Naive thymus-derived CD8-positive, alpha-beta T cell (primary cell): ENCODE data around the gene ANKLE1. TPM values are rescaled to one million over a fixed set of nuclear protein-coding genes. Genes with fewer than 3 reads are reported as not detected.

Experiments used
- ATAC-seq, 2 donors: fragments of 150-1000 bp; cut with Tn5 transposase in 1 of 2; sonication (Bioruptor Pico), chemical (Tn5 transposase) in 1 of 2; 1 replicate in 1 of 2; 2 replicates in 1 of 2; pipeline ENCODE4 v1.10.0; 2021; ENCODE audit warnings: mild to moderate bottlenecking in 2 of 2, moderate library complexity in 2 of 2
- POLR2A ChIA-PET: fragments of 350-600 bp; sonication (Branson Sonifier 250); formaldehyde crosslinking; loops from one replicate; lab custom pipeline; 2021; ENCODE audit warnings: antibody characterized with exemption; lab: Charles Lee
- DNase-seq, 10 donors: peaks; one replicate each; pipeline versions ENCODE4 v3.0.0 to v3.0.0-alpha.2; 2020 to 2022
- H3K27ac Mint-ChIP-seq, 10 donors: one replicate each; pipeline ENCODE4 v1.8.0; 2020 to 2022; ENCODE audit warnings: mild to moderate bottlenecking in 10 of 10, mixed read lengths in 10 of 10, moderate library complexity in 4 of 10, inconsistent platforms in 1 of 10
- H3K27me3 Mint-ChIP-seq, 5 donors: one replicate each; pipeline ENCODE4 v1.8.0; 2021 to 2022; ENCODE audit warnings: mixed read lengths in 5 of 5
- H3K36me3 Mint-ChIP-seq, 3 donors: one replicate each; pipeline ENCODE4 v1.8.0; 2020 to 2022; ENCODE audit warnings: mixed read lengths in 3 of 3, mild to moderate bottlenecking in 2 of 3, inconsistent platforms in 1 of 3
- H3K4me1 Mint-ChIP-seq, 4 donors: one replicate each; pipeline ENCODE4 v1.8.0; 2021 to 2022; ENCODE audit warnings: mixed read lengths in 4 of 4
- H3K4me3 Mint-ChIP-seq, 10 donors: one replicate each; pipeline ENCODE4 v1.8.0; 2020 to 2022; ENCODE audit warnings: mild to moderate bottlenecking in 10 of 10, mixed read lengths in 10 of 10, moderate library complexity in 6 of 10, inconsistent platforms in 1 of 10
- H3K9me3 Mint-ChIP-seq, 9 donors: one replicate each; pipeline ENCODE4 v1.8.0; 2020 to 2022; ENCODE audit warnings: mixed read lengths in 9 of 9, mild to moderate bottlenecking in 3 of 9, inconsistent platforms in 1 of 9, moderate library complexity in 1 of 9
- polyA plus RNA-seq, 3 donors: library from polyadenylated mRNA; unstranded; fragments of 300-500 nt; fragmentation: Illumina TruSeq; gene quantifications; one replicate each; pipeline ENCODE4 v1.2.3, GENCODE V29; 2021
- total RNA-seq, 8 experiments: library from RNA in 2 of 8; stranded (reverse) in 2 of 8; gene quantifications; one replicate each; pipeline ENCODE4 v1.2.3 and lab custom pipeline; 2021 to 2026

Gene ANKLE1
- total and polyA plus RNA-seq, 5 experiments from 2014 or later = 0.05 to 3.4 (median 1.4) TPM

DNA sequence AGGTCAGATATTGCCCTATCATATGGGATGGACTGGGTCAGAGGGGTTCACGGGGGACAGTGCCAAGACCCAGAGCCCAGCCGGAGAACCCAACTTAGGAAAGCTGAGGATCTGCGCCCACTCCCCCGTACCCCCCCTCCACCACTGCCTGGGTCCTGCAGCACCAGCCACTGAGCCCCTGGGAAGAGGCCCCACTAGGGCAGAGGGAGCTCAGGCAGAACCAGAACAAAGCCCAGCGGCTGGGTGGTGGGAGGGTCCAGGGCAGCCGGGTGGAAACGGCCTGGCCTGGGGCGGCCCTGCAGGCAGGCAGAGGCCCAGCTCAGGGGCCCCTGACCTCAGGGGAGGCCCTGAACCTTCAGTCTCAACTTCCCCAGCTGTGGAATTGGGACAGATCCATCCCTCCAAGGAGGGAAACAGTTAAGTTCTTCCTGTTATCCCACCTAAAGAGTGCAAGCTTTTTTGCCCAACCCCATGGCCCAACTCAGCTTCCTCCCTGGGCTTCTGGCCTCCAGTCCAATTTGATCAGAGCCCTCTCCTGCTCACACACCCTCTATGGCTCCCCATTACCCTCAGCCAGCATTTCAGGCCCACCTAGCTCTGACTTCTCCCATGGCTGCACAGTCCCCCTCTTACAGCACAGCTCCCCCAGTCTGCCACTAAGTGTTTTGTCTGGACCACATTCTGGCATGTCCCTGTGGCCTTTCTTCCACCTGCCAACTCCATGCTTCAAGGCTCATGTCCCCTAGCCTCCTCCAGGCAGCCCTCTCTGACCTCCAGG lies 39.1 kb upstream of the ANKLE1 start:
- H3K36me3 Mint-ChIP-seq = no peaks in the 10 kb centered on the region
- H3K4me1 Mint-ChIP-seq = peaks cover 4 to 20% (median 9%) of the 10 kb centered on the region in 4 donors
- DNase-seq = no peak
- peak overlapping the region in 5 of 10 donors; percentile 19 to 86 (median 62) for H3K27ac Mint-ChIP-seq
- no peaks in the 10 kb centered on the region for H3K9me3 Mint-ChIP-seq
- POLR2A ChIA-PET = interaction anchor here (0.6 to 1.2 kb wide), 4 partner anchors 16 to 145 kb away, joined by 3 to 6 read pairs (median 4); partner anchors contain the start of genes BABAM1 and OCEL1
- peak overlapping the region in 2 of 10 donors; percentile 42 to 78 for H3K4me3 Mint-ChIP-seq
- H3K27me3 Mint-ChIP-seq = peaks cover 0 to 4% (median 0%) of the 10 kb centered on the region in 5 donors
- no peak for ATAC-seq

DNA sequence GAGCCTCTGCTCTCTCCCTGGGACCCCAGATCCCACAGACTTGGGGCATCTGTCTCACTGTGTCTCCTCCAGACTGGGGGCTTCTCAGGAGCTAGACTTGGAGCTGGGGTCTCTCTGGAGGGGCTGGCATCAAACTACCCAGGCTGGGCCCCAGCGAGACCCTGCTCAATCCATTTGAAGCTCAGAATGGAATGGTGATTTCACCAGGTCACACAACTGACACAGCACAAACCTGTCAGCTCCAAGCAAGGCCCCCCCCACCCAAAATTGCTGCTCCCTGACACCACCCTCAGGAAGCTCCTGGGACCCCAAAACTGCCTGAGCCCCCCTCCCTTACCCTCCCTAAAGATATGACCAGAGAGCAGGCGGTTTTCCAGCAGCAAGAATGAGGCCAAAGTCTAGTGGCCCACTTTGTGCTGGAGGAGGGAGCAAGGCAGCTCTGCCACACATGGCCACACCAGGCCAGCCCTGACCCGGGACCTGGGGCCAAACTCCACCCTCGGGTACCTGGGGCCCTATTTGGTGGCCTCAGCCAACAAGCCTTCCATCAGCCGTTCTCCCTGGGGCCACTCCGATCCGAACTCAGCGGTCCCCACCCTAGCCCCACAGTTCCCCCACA lies 38.4 kb upstream of the ANKLE1 start:
- H3K4me1 Mint-ChIP-seq = peaks cover 4 to 20% (median 9%) of the 10 kb centered on the region in 4 donors
- peak overlapping the region in 9 of 10 donors; percentile 18 to 78 (median 37) for H3K4me3 Mint-ChIP-seq
- H3K9me3 Mint-ChIP-seq = no peaks in the 10 kb centered on the region
- H3K27ac Mint-ChIP-seq = peak overlapping the region in 3 of 10 donors; percentile 19 to 86 (median 62)
- POLR2A ChIA-PET = interaction anchor here (1.0 to 1.2 kb wide), 3 partner anchors 17 to 60 kb away, joined by 3 to 6 read pairs (median 4); partner anchors contain the start of genes BABAM1 and OCEL1
- no peak for ATAC-seq
- peaks cover 0 to 4% (median 0%) of the 10 kb centered on the region in 5 donors for H3K27me3 Mint-ChIP-seq
- no peaks in the 10 kb centered on the region for H3K36me3 Mint-ChIP-seq
- DNase-seq = no peak

DNA sequence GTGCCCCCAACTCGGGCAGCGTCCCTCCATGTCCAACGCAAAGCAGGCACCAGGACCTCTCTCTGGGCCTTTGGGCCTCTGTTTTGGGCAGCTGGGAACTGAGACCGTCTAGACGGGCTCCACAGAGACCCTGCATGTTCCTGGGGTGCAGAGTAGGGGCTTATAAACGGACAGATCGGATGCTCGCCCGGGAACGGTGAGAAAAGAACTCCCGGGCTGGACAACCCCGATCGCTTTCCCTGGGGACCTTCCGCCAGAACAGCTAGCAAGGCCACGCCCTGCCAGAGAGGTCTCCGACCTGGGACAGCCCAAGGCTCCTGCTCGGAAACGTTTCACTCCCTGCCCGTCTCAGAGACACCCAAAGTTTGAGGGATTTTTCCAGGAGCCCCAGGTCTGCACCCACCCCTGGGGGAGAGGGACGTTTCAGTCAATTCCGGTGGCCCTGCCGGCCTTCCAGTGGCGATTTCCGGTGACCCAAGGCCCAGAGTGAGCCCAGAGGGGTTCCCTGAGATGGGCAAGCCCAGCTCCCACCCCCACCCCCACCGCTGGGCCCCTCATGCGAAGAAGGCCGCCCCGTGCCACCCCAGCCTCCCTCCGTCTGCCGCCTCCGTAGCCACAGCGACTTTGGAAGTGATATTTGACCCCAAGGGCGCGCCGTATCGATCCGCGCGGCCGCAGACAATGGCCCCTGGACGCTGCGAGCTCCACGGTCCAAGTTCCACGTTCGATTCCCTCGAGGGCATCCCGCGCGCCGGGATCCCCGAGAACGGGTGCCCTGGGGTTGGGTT lies 37.7 kb upstream of the ANKLE1 start:
- Mint-ChIP-seq H3K4me3 (peak overlapping the region; percentile 36 to 78 (median 61)), H3K4me1 (peaks cover 4 to 20% (median 9%) of the 10 kb centered on the region in 4 donors), H3K9me3 (no peaks in the 10 kb centered on the region), H3K36me3 (no peaks in the 10 kb centered on the region), H3K27ac (no peak overlapping the region), H3K27me3 (peaks cover 0 to 4% (median 0%) of the 10 kb centered on the region in 5 donors)
- DNase-seq (no peak), ATAC-seq (no peak)
- POLR2A ChIA-PET = interaction anchor here (0.6 to 2.6 kb wide), 3 partner anchors 9 to 29 kb away, joined by 3 to 9 read pairs (median 3); partner anchors contain the start of genes OCEL1 and USE1

DNA sequence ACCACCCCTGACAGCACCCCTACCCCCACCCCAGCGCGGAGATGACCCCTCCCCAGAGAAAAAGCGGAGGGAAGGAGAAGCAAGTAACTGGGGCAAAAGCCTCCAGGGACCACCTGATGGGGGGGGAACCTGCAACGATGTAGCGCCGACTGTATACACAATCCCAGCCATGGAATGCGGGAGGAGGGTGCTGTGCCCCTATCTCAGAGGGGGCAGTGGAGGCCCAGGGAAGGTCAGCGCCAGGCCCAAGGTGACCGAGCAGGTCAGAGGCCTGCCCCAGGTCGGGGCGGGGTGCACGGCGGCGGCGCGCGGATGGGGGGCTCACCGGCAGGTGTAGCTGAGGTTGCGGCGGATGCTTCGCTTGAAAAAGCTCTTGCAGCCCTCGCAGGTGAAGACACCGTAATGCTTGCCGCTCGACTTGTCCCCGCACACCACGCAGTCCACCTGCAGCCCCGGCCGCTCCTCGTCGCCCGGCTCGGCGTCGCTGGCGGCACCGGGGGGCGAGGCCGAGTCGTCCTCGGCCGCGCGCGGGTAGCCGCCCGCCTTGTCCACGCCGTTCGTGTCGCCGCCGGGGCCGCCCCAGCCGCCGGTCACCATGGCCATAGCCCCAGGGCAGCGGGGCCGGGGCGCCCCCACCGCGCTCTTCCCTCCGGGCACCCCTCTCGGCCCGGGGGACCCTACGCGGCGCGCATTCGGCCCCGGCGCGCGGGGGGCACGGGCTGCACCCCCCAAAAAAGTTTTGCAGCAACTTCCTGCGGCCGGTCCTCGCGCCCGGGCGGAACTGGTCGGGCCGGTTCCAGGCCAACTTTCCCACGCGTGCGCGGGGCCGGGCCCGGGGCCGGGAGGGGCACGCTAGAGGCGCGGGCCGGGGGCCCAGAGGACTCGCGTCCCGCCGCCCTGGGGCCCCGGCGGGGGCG lies 36.8 kb upstream of the ANKLE1 start:
- peak in 2 of 10 donors; percentile 30 to 37 for DNase-seq
- H3K27ac Mint-ChIP-seq = no peak overlapping the region
- POLR2A ChIA-PET = interaction anchor here (0.6 to 2.6 kb wide), 2 partner anchors 10 to 30 kb away, joined by 3 to 9 read pairs; partner anchors contain the start of gene USE1
- H3K4me3 Mint-ChIP-seq = peak overlapping the region in 9 of 10 donors; percentile 33 to 78 (median 60)
- H3K36me3 Mint-ChIP-seq = no peaks in the 10 kb centered on the region
- peak; percentile 33 to 39 for ATAC-seq
- H3K9me3 Mint-ChIP-seq = no peaks in the 10 kb centered on the region
- H3K27me3 Mint-ChIP-seq = peaks cover 0 to 4% (median 0%) of the 10 kb centered on the region in 5 donors
- peaks cover 4 to 20% (median 9%) of the 10 kb centered on the region in 4 donors for H3K4me1 Mint-ChIP-seq

DNA sequence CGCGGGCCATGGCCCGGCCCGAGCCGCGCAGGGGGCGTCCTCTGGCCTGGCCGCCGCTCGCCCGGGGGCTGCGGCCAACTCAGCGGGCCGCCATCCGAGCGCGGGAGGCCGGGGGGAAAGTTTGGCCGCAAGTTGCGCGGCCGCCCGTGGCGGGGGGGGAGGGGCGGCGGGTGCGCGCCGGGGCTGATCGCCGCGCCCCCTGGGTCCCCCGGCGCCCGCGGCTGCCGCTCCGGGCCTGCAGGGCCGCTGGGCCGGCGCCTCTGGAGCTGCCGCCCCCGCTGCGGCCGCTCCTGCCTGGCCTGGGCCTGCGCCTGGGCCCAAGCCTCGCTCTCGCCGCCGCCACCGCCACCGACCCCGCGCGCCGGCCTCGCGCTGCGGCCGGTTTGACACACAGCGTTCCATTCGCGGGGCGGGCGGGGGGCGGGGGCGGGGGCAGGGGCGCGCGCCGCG lies 36.1 kb upstream of the ANKLE1 start, which contains the start of gene NR2F6:
NR2F6 (minus strand) TSS at position 385 of the 450 bp plus-strand sequence. CDS start 699 bp downstream, outside the sequence.
- DNase-seq = no peak
- POLR2A ChIA-PET = interaction anchor here (1.8 to 2.6 kb wide), 2 partner anchors 11 to 61 kb away, joined by 4 to 9 read pairs; no protein-coding TSS in a partner anchor
- Mint-ChIP-seq H3K4me1 (peaks cover 4 to 20% (median 9%) of the 10 kb centered on the region in 4 donors), H3K9me3 (no peaks in the 10 kb centered on the region), H3K27ac (peak within 1 kb of the TSS in 6 of 10 donors; percentile 40 to 91 (median 72)), H3K27me3 (peaks cover 0 to 4% (median 0%) of the 10 kb centered on the region in 5 donors), H3K4me3 (peak within 1 kb of the TSS; percentile 74 to 93 (median 88)), H3K36me3 (no peaks in the 10 kb centered on the region)
- peak in 1 of 2 donors; percentile 35 for ATAC-seq

DNA sequence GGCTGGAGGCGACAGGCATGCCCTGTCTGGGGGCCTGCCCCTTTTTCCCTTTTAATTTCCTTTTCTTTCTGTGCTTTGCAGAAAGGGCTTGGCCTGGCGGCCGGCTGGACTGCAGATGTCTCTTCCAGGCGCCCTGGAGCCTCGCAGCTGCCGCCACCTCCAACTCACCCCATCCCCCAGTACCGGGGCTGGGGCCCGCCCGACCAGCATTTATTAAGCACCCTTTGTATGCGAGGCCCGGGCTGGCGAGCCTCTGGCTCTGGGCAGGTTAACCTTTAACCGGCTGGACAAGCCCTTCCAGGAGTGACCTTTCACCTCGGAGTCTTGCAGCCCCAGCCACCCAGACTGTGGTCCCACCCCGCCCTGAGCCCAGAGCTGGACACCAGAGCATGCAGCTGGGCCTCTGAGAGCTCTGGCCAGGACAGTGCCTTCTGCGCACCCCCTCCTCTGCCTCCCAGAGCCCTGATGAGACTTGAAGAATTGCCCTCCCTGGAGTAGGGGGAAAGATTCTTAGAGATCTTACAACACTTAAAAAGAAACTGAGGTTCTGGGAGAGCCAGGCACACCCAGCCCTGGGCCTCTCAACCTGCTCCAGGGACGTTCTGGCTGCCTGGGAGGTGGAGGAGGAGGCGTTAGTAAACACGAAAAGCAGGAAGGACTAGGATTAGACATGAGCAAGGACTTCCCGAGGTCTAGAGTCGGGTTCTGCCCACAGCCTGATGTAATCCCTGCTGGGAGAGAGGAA lies 34.8 kb upstream of the ANKLE1 start:
- no peaks in the 10 kb centered on the region for H3K36me3 Mint-ChIP-seq
- peak overlapping the region; percentile 53 to 93 (median 85) for H3K4me3 Mint-ChIP-seq
- H3K27me3 Mint-ChIP-seq = peaks cover 0 to 4% (median 0%) of the 10 kb centered on the region in 5 donors
- peak overlapping the region in 4 of 10 donors; percentile 34 to 91 (median 46) for H3K27ac Mint-ChIP-seq
- H3K4me1 Mint-ChIP-seq = peaks cover 4 to 20% (median 8%) of the 10 kb centered on the region in 4 donors
- DNase-seq (no peak), ATAC-seq (no peak)
- H3K9me3 Mint-ChIP-seq = no peaks in the 10 kb centered on the region
- POLR2A ChIA-PET = interaction anchor here (1.8 kb wide), 1 partner anchor 62 kb away, joined by 4 read pairs; no protein-coding TSS in a partner anchor

DNA sequence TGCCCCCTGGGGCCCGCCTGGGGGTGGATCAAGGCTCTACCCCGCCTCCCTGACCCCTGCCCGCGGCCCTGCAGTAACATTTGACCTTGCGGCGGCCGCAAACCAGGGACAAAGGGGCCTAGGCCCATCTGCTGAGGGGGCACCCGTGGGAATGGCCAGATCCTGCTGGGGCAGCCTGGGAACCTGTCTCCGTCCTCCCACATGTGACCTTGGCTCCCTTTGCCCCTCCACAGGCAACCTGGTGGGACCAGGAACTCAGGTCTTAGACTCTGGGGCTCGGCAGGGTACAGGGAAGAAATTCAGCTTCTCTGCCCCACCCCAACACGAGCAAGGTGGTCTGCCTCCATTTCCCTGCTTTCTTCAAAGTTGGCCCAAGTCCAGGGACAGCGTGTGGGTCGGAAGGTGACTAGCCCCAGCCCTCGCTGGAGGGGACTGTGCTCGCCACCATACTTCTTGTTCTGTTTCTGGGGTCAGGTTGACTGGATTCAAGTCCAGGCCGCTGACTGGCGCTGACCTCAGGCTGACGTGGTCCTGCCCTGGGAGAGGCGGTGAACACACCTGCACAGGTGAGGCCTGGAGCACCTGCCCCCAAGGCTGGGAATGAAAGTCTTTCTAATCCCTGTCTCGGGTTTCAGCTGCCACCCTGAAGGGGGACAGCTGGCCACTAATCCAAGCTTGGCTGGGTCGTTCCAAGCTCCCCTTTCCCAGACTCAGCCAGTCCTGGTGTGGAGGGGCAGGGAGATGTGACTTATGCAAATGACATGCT lies 33.5 kb upstream of the ANKLE1 start:
- no peak overlapping the region for H3K27ac Mint-ChIP-seq
- peak overlapping the region in 2 of 10 donors; percentile 28 to 52 for H3K4me3 Mint-ChIP-seq
- peaks cover 0 to 4% (median 0%) of the 10 kb centered on the region in 5 donors for H3K27me3 Mint-ChIP-seq
- ATAC-seq (no peak), DNase-seq (no peak)
- H3K4me1 Mint-ChIP-seq = peaks cover 3 to 14% (median 6%) of the 10 kb centered on the region in 4 donors
- H3K9me3 Mint-ChIP-seq = no peaks in the 10 kb centered on the region
- H3K36me3 Mint-ChIP-seq = no peaks in the 10 kb centered on the region
- POLR2A ChIA-PET = interaction anchor here (1.3 kb wide), 1 partner anchor 172 kb away, joined by 3 read pairs; no protein-coding TSS in a partner anchor

DNA sequence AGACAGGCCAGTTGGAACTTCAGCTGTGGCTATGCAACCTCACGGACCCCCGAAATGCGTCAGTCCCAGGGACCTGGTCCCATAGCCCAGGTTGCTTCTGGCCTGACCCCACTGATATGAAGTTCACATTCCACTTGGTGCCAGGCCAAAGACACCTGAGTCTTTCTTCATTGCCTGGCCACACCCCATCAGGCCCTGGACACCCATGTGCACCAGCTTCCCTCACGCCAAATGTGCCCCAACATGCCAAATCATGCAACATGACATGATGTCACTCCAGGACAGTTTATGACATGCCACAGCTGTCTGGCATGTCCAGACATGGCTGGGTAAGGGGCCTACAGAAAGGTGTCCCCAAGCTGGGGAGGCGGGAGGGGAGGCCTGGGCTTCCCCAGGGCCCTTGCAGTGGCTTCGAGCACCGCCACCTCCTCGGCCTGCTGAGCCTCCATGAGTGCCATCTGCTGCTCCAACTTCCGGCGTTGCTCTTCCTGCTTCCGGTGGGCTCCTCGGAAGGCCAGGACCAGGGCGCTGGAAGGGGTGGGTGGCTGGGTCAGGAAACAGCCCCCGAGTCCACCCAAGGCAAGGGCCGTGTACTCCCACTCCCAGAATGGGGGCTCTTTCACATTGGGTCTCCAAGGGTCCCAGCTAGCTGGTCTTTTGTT lies 31.7 kb upstream of the ANKLE1 start:
- DNase-seq = no peak
- H3K9me3 Mint-ChIP-seq = no peaks in the 10 kb centered on the region
- H3K36me3 Mint-ChIP-seq = no peaks in the 10 kb centered on the region
- peak overlapping the region in 1 of 10 donors; percentile 4 for H3K4me3 Mint-ChIP-seq
- no peak for ATAC-seq
- POLR2A ChIA-PET = interaction anchor here (0.6 kb wide), 1 partner anchor 45 kb away, joined by 3 read pairs; no protein-coding TSS in a partner anchor
- H3K4me1 Mint-ChIP-seq = peaks cover 2 to 14% (median 6%) of the 10 kb centered on the region in 4 donors
- H3K27me3 Mint-ChIP-seq = peaks cover 0 to 4% (median 0%) of the 10 kb centered on the region in 5 donors
- H3K27ac Mint-ChIP-seq = peak overlapping the region in 1 of 10 donors; percentile 34

DNA sequence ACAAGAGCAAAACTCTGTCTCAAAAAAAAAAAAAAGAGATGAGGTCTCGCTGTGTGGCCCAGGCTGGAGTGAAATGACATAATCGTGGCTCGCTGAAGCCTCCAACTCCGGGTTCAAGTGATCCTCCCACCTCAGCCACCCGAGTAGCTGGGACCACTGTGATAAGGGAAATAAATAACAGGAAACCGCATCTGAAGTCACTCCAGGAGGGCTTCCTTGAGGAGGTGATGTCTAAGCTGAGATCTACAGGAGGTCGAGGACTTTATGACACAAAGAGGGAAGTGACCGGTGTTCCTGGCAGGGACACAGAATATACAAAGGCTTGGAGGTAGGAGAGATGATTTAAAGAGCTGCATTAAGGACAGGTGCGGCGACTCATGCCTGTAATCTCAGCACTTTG lies 27.1 kb upstream of the ANKLE1 start:
- H3K36me3 Mint-ChIP-seq = no peaks in the 10 kb centered on the region
- H3K27ac Mint-ChIP-seq = no peak overlapping the region
- H3K9me3 Mint-ChIP-seq = no peaks in the 10 kb centered on the region
- ATAC-seq (no peak), DNase-seq (no peak)
- no peaks in the 10 kb centered on the region for H3K4me1 Mint-ChIP-seq
- no peak overlapping the region for H3K4me3 Mint-ChIP-seq
- H3K27me3 Mint-ChIP-seq = no peaks in the 10 kb centered on the region
- POLR2A ChIA-PET = interaction anchor here (0.6 kb wide), 2 partner anchors 10 to 622 kb away, joined by 3 to 5 read pairs; partner anchors contain the start of gene USHBP1
